Amygdala (tissue), 56 donors: Measurements from ENCODE around the gene CLMN.
"Not testable (repeated sequence)": the region's sequence is repeated elsewhere in the genome, so short reads cannot be mapped to it uniquely, and the experiment has no call there.

ENCODE experiments used
- DNase-seq, 56 donors: peaks; one replicate each; lab custom pipeline; 2025; lab: John Stamatoyannopoulos, UW

CLMN gene

DNA sequence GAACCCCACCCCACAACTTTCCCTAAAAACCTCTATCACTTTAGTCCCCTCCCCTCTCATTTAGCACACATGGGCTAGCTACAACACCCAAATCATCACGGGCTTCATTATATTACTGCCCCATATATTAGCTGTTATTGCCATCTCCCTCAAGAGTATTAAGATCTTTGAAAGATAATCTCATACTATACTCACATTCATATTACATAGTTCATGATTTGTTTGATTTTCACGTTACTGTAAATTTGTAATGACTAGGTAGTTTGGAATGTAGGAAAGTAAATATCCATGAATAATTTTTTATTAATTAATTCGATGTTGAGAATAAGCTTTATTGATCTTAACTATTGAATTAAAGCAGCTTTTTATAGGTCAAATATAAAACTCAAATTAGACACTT is 170.3 kb downstream of the CLMN start:
- no peak for DNase-seq

DNA sequence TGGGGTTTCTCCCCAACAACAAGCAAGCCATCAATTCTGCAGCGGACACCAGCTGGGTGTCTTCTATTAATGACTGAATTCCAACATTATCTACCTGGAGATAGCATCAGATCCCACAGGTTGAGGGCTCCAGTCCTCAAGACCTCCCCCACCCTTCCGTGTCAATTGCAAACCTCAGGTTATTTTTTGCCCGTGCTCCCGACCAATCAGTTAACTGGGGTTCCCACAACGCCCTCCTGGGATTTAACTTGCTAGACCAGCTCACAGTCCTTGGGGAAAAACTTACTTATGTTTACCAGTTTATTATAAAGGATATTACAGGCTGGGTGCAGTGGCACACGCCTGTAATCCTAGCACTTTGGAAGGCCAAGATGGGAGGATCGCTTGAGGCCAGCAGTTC is 172.1 kb downstream of the CLMN start:
- no peak for DNase-seq

DNA sequence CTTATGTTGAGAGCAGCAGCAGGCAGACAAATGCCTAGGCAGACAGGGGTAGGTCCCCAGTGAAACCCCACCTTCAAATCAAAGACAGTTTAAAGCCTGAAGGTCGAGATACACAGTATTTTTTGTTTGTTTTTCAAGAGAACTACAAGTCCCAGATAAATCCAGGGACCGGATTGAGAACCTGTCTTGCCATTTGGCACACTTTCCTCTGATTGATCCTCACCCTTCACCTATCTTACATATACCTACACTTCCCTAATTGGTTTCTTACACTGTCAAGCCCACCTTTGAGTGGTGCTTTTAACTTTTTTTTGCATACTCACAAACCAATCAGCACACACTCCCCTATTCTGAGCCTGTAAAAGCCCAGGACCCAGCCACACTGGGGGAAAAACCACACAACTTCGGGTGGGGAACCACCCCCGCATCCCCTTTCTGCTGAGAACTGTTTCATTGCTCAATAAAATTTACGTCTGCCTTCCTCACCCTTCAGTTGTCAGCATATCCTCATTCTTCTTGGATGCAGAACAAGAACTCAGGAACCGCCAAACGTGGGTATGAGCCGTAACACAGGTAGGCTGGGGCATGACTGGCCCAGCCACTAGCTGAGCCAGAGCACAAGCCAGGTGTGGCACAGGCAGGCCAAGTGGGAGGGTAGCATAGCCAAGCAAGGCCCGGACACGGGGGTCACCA is 173.5 kb downstream of the CLMN start:
- DNase-seq: no peak

DNA sequence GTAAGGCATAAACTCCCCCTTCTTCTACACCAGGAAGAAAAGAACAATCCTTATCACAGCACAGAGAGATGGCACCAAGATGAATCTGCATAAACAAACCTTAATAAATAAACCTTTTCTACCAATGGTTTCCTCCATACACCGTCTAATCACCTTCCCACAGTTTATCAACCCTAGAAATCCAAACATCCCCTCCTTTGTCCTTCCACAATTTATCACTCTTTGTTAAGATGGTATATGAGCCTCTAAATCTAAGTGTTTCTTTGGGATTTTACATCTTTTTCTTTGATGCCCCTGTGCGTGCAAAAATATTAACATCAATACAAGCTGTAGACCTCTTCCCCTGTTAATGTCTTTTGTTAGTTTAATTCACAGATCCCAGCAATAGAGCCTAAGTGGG is 174.9 kb downstream of the CLMN start:
- no peak for DNase-seq

DNA sequence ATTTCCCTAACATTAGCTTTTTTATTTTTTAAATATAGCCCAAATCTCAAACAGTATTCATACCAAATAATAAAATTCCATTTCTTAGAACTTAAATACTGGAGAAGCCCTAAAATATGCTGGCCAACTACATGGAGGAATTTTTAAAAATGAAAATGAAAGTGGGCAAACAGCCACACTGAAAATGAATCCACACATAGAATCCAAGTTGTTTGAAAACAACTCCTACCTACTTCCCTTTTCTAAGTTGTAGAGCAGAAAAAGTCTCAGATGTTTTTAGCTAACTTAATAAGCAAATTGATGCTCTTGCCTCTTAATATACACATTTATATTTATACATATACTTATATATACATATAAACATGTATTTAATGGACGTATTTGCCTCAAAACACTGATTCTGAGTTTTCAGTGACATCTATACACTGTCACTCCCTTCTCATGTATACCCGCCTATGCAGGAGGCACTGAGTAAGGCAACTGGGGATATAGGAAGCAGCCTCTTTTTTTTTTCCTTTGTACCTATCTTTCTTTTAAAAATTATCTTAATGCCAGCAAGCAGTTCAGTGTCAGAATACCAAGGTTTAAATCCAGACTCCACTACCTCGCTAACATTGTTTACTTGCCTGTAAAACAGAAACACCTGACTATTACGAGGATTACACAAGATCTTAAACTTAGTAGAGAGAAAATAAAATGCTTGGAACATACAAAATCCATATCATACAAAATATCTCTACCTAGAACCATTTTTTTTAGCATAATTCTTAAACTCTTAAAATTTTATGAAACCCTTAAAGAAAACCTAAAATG is 175.7 kb downstream of the CLMN start:
- no peak for DNase-seq

- DNase-seq: no peak
These were observed 177.5 kb downstream of the CLMN start for GRCh38 chr14:95142208-95142607.

DNA sequence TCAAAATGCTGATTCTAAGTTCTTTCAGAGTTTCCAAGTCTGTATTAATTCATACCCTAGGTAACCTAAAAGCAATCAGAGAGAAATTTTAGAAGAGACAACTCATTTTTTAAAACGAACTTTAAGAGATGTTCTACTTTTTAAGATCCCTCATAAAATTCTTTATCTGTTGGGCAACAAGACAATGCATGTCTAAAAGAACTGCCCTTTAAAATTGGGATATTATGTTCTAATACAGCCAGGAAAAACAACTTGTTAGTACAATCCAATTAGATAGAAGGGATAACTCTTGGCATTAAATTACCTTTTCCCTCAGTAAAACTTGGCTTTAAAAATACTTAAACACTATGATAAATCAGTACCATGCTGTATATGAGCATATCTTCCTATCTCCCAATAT is 178.0 kb downstream of the CLMN start:
- no peak for DNase-seq

GRCh38 chr14:95140060-95140858 is 179.4 kb downstream of the CLMN start:
- no peak for DNase-seq

DNA sequence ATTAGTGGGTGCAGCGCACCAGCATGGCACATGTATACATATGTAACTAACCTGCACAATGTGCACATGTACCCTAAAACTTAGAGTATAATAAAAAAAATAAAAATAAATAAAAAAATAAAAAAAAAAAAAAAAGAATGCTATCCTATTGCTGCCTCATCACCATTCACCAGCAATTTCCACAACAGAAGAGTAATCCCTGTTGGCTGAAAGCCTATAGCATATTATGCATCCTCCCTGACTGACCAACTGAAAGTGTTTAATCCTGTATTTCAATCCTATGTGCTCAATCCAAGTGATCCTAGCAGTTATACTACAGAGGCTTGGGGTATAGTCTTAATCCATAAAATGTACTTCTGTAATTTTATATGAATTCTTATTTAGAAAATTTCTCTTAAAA is 180.8 kb downstream of the CLMN start:
- DNase-seq: no peak

DNA sequence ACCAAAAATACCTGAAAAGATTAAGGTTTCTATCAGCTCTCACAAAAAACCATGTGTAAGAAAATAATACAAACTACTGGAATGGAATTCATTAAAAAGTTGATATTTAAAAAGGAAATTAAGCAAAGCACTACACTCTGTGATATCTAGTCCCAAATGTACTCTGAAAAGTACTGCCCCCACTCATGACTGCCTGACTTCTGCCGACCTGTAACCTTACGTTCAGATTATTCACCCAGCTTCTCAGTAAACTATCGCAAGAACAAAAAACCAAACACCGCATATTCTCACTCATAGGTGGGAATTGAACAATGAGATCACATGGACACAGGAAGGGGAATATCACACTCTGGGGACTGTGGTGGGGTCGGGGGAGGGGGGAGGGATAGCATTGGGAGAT is 181.3 kb downstream of the CLMN start:
- not testable (repeated sequence) for DNase-seq

- peak in 2 of 56 donors; percentile 24 to 34 for DNase-seq
These were observed 181.9 kb downstream of the CLMN start for GRCh38 chr14:95137804-95138167.

DNA sequence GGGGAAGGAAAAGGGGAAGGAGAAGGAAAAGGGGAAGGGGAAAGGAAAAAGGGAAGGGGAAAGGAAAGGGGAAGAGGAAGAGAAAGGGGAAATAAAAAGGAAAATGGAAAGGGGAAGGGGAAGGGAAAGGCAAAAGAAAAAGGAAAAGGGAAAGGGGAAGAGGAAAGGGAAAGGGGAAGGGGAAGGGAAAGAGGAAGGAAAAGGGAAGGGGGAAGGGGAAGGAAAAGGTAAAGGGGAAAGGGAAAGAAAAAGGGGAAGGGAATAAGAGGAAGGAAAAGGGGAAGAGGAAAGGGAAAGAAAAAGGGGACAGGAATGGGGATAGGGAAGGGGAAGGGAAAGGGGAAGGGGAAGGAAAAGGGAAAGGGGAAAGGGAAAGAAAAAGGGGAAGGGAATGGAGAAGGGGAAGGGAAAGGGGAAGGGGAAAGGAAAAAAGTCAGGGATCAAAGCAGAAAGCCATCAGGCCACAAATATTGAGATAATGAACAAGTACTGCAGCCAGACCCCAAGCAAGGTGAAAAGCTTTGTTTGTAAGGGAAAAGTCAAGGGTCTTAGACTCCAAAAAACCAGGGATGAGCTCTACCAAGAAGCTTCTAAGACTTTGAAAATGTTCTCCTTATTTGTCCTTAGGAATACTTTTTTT is 182.4 kb downstream of the CLMN start:
- DNase-seq: no peak

DNA sequence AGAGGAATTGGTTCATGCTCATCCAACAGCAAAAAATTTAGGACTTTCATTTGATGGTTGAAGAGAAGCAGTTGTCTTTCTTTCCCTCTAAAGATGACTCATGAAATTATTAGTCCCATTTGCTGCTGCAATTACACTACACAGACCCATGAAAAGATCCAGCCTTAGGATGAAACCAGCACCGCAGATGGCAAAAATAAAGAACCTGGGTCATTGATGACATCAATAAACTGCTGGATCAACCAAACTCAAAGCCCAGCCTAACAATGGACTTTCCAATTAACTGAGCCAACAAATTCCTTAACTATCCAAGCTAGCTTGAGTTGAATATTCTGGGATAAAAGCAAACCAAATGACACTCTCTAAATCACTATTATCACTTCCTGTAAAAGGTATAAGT is 183.1 kb downstream of the CLMN start:
- no peak for DNase-seq

GRCh38 chr14:95134304-95134933 is 185.3 kb downstream of the CLMN start:
- no peak for DNase-seq

GRCh38 chr14:95133282-95133681 is 186.4 kb downstream of the CLMN start:
- DNase-seq: peak in 7 of 56 donors; percentile 13 to 45 (median 30)

GRCh38 chr14:95132760-95133159 is 186.9 kb downstream of the CLMN start:
- DNase-seq: no peak
